HG03159 (cell line): ENCODE data around the gene CTF1.

Experiments
- ATAC-seq: cut with Tn5 transposase; IDR thresholded peaks from one replicate; pipeline ENCODE4 v1.9.1; 2021; ENCODE audit warnings: mild to moderate bottlenecking, moderate library complexity; ENCODE audit not compliant: unreplicated experiment

The CTF1 gene

GRCh38 chr16:30951193-30951592 is 54.8 kb downstream of the CTF1 start:
- no peak for ATAC-seq

GRCh38 chr16:30951750-30952149 is 55.3 kb downstream of the CTF1 start:
- ATAC-seq = no peak

- no peak for ATAC-seq
Observed at GRCh38 chr16:30953111-30953510, 56.7 kb downstream of the CTF1 start.
